Thyroid gland (tissue), 4 donors: ENCODE data around the gene ATF3.

Source experiments
- CTCF ChIP-seq, 6 experiments: fragments of 200-600 bp in 3 of 6; fragments of 450-650 bp in 3 of 6; sonication (generic) in 3 of 6; IDR thresholded peaks; one replicate each; pipeline ENCODE4 v1.5.1; 2016 to 2019; ENCODE audit warnings: antibody characterized with exemption in 6 of 6, mild to moderate bottlenecking in 2 of 6, inconsistent platforms in 1 of 6, moderate library complexity in 1 of 6
- POLR2A ChIP-seq, 2 donors: fragments of 450-650 bp; IDR thresholded peaks; one replicate each; pipeline ENCODE4 v1.6.1; 2017; ENCODE audit warnings: antibody characterized with exemption in 2 of 2, mild to moderate bottlenecking in 2 of 2, moderate library complexity in 1 of 2

- TF ChIP-seq POLR2A (IDR thresholded peaks at IDR 0.05) (no peak), CTCF (IDR thresholded peaks at IDR 0.05) (no peak)
These were observed 19.1 kb upstream of the ATF3 start for GRCh38 chr1:212589446-212589845.
